SU-DHL-6 (cell line): ENCODE data around the gene SMPD3.

Experiments
- H2AFZ ChIP-seq: fragments of 200-600 bp; sonication (generic); 2 replicates; pipeline ENCODE4 v1.6.1; 2014; ENCODE audit warnings: low read depth, mild to moderate bottlenecking, moderate library complexity, mixed read lengths, antibody characterized with exemption, low read length; ENCODE audit not compliant: severe bottlenecking
- H3F3A ChIP-seq: fragments of 200-600 bp; shearing (Covaris generic); 2 replicates; pipeline ENCODE4 v1.6.0; 2016; ENCODE audit warnings: antibody characterized with exemption, mild to moderate bottlenecking; ENCODE audit not compliant: insufficient read depth
- H3K27ac ChIP-seq: fragments of 200-600 bp; sonication (generic); 2 replicates; pipeline ENCODE4 v1.5.1; 2016; ENCODE audit warnings: low read depth, mild to moderate bottlenecking, low read length, moderate library complexity, mixed read lengths
- H3K27me3 ChIP-seq: fragments of 200-600 bp; sonication (generic), shearing (Covaris generic); 2 replicates; pipeline ENCODE4 v1.6.0; 2014; ENCODE audit warnings: mild to moderate bottlenecking, low read length
- H3K36me3 ChIP-seq: fragments of 200-600 bp; sonication (generic); 2 replicates; pipeline ENCODE4 v1.6.1; 2014; ENCODE audit warnings: mild to moderate bottlenecking, low read length, mixed read lengths
- H3K4me2 ChIP-seq: fragments of 300-600, 200-600 bp; shearing (Covaris generic), sonication (generic); 2 replicates; pipeline ENCODE4 v1.6.0; 2014; ENCODE audit warnings: low read length, low read depth, mild to moderate bottlenecking; ENCODE audit not compliant: poor library complexity, severe bottlenecking
- H3K4me3 ChIP-seq: fragments of 200-600 bp; sonication (generic); 2 replicates; pipeline ENCODE4 v1.5.1; 2014; ENCODE audit warnings: antibody characterized with exemption, low read length, mild to moderate bottlenecking, mixed read lengths; ENCODE audit not compliant: insufficient read depth, poor library complexity, severe bottlenecking
- H3K79me2 ChIP-seq: fragments of 200-600 bp; sonication (generic); 2 replicates; pipeline ENCODE4 v1.6.1; 2014; ENCODE audit warnings: mild to moderate bottlenecking, low read length, moderate library complexity; ENCODE audit not compliant: insufficient read depth
- H3K9ac ChIP-seq: fragments of 200-600 bp; sonication (generic); 2 replicates; pipeline ENCODE4 v1.7.0; 2014; ENCODE audit warnings: mild to moderate bottlenecking, low read length
- H3K9me2 ChIP-seq: fragments of 200-600 bp; sonication (generic); replicated peaks from 2 replicates; pipeline ENCODE4 v1.6.1; 2014; ENCODE audit warnings: low read length; ENCODE audit not compliant: insufficient read depth
- H3K9me3 ChIP-seq: fragments of 200-600 bp; sonication (generic); 2 replicates; pipeline ENCODE4 v1.6.1; 2014; ENCODE audit warnings: low read length, mixed read lengths; ENCODE audit not compliant: insufficient read depth
- H4K20me1 ChIP-seq: fragments of 200-600 bp; sonication (generic); 2 replicates; pipeline ENCODE4 v1.6.1; 2014; ENCODE audit warnings: low read depth, mild to moderate bottlenecking, antibody characterized with exemption, low read length, moderate library complexity, mixed read lengths
- EZH2phosphoT487 ChIP-seq: fragments of 200-600 bp; sonication (generic), shearing (Covaris generic); conservative IDR thresholded peaks from 2 replicates; pipeline ENCODE4 v1.6.1; 2018; ENCODE audit warnings: mild to moderate bottlenecking, antibody characterized with exemption, low read length, moderate library complexity, mixed read lengths
- TF ChIP-seq, protein P1 (sequence below): fragments of 200-600 bp; sonication (generic); IDR thresholded peaks from one replicate; pipeline ENCODE4 v1.5.1; 2017; ENCODE audit warnings: antibody characterized with exemption, mild to moderate bottlenecking, low read length, moderate library complexity; ENCODE audit not compliant: insufficient read depth, poor library complexity, severe bottlenecking

Gene SMPD3

DNA sequence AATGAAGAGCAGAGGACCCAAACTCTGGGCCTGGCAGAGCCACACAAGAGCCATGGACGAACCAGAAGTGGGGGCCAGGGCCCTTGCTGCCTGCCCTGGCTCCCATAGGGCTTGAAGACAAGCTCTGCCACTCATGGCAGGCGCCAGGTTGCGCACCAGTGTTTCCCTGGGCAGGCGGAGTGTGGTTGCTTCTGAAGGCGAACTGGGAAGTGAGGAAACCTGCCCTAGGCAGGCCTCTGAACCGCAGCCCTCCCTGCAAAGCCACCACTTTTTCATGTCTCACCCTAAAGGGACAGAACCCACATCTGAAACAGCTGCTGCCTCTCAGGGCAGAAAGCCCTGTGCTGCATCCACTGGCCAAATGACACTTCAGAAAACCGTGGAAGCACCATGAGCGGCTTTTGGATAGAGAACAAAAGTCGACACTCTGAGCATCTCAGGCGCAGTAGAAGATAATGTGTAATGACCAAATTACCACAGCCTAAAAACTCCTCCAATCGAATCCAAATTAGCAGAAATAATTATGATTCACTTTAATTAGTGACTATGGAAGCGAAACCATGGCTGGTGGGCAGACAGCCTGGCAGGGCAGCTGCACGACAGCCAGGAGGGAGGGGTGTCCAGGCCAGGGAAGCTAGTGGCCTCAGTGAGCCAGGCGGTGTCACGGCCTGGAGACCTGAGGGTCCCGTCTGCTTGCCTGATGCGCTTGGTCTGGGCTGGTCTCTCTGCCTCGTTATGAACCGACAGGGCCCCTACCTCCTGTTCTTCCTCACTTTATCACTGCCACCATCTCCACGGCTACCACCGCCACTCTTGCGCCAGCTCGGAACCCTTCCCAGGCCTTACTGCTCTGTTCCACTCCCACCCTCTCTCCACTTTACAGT is 78.4 kb downstream of the SMPD3 start:
- H3K27me3 ChIP-seq = no peaks in the 10 kb centered on the region
- H3K79me2 ChIP-seq = no peaks in the 10 kb centered on the region
- no peak overlapping the region for H3K9ac ChIP-seq
- no peak overlapping the region for H3K4me3 ChIP-seq
- H3K9me3 ChIP-seq = no peaks in the 10 kb centered on the region
- H3K27ac ChIP-seq = no peak overlapping the region
- no peaks in the 10 kb centered on the region for H3F3A ChIP-seq
- no peak for TF ChIP-seq EZH2phosphoT487
- TF ChIP-seq, protein P1, sequence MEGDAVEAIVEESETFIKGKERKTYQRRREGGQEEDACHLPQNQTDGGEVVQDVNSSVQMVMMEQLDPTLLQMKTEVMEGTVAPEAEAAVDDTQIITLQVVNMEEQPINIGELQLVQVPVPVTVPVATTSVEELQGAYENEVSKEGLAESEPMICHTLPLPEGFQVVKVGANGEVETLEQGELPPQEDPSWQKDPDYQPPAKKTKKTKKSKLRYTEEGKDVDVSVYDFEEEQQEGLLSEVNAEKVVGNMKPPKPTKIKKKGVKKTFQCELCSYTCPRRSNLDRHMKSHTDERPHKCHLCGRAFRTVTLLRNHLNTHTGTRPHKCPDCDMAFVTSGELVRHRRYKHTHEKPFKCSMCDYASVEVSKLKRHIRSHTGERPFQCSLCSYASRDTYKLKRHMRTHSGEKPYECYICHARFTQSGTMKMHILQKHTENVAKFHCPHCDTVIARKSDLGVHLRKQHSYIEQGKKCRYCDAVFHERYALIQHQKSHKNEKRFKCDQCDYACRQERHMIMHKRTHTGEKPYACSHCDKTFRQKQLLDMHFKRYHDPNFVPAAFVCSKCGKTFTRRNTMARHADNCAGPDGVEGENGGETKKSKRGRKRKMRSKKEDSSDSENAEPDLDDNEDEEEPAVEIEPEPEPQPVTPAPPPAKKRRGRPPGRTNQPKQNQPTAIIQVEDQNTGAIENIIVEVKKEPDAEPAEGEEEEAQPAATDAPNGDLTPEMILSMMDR = no peak
- no peaks in the 10 kb centered on the region for H3K9me2 ChIP-seq
- no peak overlapping the region for H3K4me2 ChIP-seq
- no peaks in the 10 kb centered on the region for H4K20me1 ChIP-seq
- H3K36me3 ChIP-seq = no peaks in the 10 kb centered on the region
- H2AFZ ChIP-seq = no peak overlapping the region

- H4K20me1 ChIP-seq = no peaks in the 10 kb centered on the region
- no peak overlapping the region for H3K27ac ChIP-seq
- H3K4me2 ChIP-seq = no peak overlapping the region
- no peaks in the 10 kb centered on the region for H3K79me2 ChIP-seq
- TF ChIP-seq, protein P1 = no peak
- TF ChIP-seq EZH2phosphoT487 = no peak
- no peak overlapping the region for H3K4me3 ChIP-seq
- no peaks in the 10 kb centered on the region for H3K27me3 ChIP-seq
- no peaks in the 10 kb centered on the region for H3F3A ChIP-seq
- H3K36me3 ChIP-seq = no peaks in the 10 kb centered on the region
- no peak overlapping the region for H3K9ac ChIP-seq
- no peaks in the 10 kb centered on the region for H3K9me3 ChIP-seq
- H3K9me2 ChIP-seq = no peaks in the 10 kb centered on the region
- H2AFZ ChIP-seq = no peak overlapping the region
Observed at GRCh38 chr16:68369168-68369567, 79.1 kb downstream of the SMPD3 start.

DNA sequence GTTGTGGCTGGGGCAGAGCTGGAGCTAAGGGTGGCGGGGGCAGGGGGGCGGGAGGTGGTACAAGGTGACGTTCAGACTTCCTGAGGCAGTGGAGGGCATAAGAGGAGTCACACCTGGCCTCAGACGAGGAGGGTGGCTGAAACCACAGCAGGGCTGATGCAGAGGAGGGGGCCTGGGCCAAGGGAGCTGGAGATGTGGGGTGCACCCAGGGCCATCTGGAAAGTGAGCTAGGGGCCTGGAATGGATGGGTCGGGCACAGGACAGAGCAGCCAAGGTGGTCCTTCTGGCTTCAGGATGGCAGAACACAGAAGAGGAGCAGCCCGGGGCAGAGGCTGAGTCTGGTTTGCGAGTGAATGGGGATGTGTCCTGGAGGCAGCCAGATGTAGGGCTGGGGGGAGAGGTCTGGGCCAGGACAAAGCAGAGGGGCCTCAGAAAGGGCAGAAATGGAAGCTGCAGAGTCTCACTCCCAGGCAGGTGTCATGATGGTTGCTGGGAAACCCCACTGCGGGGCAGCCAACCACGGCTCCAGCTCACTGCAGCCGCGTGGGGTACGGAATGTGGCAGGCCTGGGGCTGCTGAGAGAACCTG is 79.9 kb downstream of the SMPD3 start:
- Histone ChIP-seq H3K36me3 (no peaks in the 10 kb centered on the region), H3K9ac (no peak overlapping the region), H3K9me3 (no peaks in the 10 kb centered on the region), H3K4me2 (no peak overlapping the region), H3K4me3 (no peak overlapping the region), H3K27ac (no peak overlapping the region), H2AFZ (no peak overlapping the region), H3K9me2 (no peaks in the 10 kb centered on the region), H4K20me1 (no peaks in the 10 kb centered on the region), H3K27me3 (no peaks in the 10 kb centered on the region), H3F3A (no peaks in the 10 kb centered on the region), H3K79me2 (no peaks in the 10 kb centered on the region)
- no peak for TF ChIP-seq EZH2phosphoT487
- TF ChIP-seq, protein P1 = no peak
